ENCODE results near the gene PCDHGB6.

The PCDHGB6 gene

DNA sequence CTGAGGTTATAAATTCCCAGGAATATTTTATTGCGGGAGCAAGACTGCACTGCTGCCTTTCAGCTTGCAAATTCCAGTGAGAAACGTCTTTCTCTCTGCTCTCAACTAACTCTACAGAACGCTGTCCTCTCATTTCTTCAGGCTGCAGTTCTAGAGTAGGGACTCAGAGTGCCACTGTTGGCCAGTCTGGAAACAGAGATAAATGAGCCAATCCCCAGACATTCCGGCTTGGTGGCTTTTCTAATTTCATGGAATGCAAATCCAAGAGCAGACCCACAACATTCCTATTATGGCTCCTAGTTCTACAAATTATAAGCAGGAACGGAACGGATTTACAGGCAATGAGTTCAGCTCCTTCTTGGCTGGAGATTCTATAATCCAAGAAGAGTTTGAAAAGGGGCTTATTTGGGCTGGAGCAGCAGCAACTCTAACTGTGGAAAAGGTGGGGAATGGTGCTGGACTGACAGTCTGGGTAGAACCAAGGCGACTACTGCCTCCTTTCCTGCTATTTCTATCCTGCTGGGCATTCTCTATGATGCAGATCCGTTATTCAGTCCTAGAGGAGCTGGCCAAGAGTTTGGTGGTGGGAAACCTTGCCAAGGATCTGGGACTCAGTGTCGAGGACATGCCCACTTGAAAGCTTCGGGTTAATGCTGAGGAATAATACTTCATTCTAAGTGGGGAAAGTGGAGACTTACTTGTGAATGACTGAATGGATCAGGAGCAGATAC is 31.8 kb downstream of the PCDHGB6 start:
- H3K36me3 ChIP-seq (ENCODE audit: control insufficient read depth in 2 of 2, insufficient read depth in 1 of 2, low read length in 2 of 2): no peaks in the 10 kb centered on the region
- ChIA-PET CTCF (interaction anchor here (0.5 to 1.7 kb wide), 5 partner anchors 82 to 118 kb away, joined by 3 to 6 read pairs (median 3); partner anchors contain the start of gene PCDHGB1), POLR2A (no interaction called here)
- TF ChIP-seq ZNF785 (tag by site-specific recombination; IDR thresholded peaks at IDR 0.05) (no peak), ZNF175 (tag by site-specific recombination; IDR thresholded peaks at IDR 0.05) (no peak), ZNF747 (tag by site-specific recombination; IDR thresholded peaks at IDR 0.05) (no peak), ZNF501 (tag by site-specific recombination; IDR thresholded peaks at IDR 0.05) (no peak), ZNF561 (tag by site-specific recombination; IDR thresholded peaks at IDR 0.05; ENCODE audit: borderline replicate concordance) (no peak), SP2 (tag by site-specific recombination; IDR thresholded peaks at IDR 0.05) (no peak), IKZF3 (tag by site-specific recombination; IDR thresholded peaks at IDR 0.05) (no peak), ZNF610 (tag by site-specific recombination; IDR thresholded peaks at IDR 0.05; ENCODE audit: borderline replicate concordance) (no peak), ZNF112 (tag by site-specific recombination; IDR thresholded peaks at IDR 0.05) (no peak), ZSCAN16 (tag by site-specific recombination; IDR thresholded peaks at IDR 0.05) (no peak)
- no peak overlapping the region for H3K27ac ChIP-seq (ENCODE audit: extremely low read depth, low read depth, low read length)
- no peaks in the 10 kb centered on the region for H3K9me3 ChIP-seq (ENCODE audit: control insufficient read depth, insufficient read depth, low read depth, low read length)
- H3K4me1 ChIP-seq (ENCODE audit: control insufficient read depth, insufficient read depth, low read length): no peaks in the 10 kb centered on the region
- no peak overlapping the region for H3K4me3 ChIP-seq (ENCODE audit: low read depth, low read length)

GRCh38 chr5:141440341-141440740 is 32.5 kb downstream of the PCDHGB6 start:
- Histone ChIP-seq H3K9me3 (ENCODE audit: control insufficient read depth, insufficient read depth, low read depth, low read length) (no peaks in the 10 kb centered on the region), H3K4me1 (ENCODE audit: control insufficient read depth, insufficient read depth, low read length) (no peaks in the 10 kb centered on the region), H3K36me3 (ENCODE audit: control insufficient read depth in 2 of 2, insufficient read depth in 1 of 2, low read length in 2 of 2) (no peaks in the 10 kb centered on the region), H3K27ac (ENCODE audit: extremely low read depth, low read depth, low read length) (no peak overlapping the region), H3K4me3 (ENCODE audit: low read depth, low read length) (no peak overlapping the region)
- ChIA-PET POLR2A (no interaction called here), CTCF (interaction anchor here (0.5 to 1.7 kb wide), 3 partner anchors 84 to 117 kb away, joined by 3 to 6 read pairs (median 3); partner anchors contain the start of gene PCDHGB1)
- TF ChIP-seq ZNF624 (tag by site-specific recombination; IDR thresholded peaks at IDR 0.05): no peak
- no peak for TF ChIP-seq ZNF292 (tag by site-specific recombination; IDR thresholded peaks at IDR 0.05; ENCODE audit: borderline replicate concordance, low read depth)
- TF ChIP-seq, protein P1, sequence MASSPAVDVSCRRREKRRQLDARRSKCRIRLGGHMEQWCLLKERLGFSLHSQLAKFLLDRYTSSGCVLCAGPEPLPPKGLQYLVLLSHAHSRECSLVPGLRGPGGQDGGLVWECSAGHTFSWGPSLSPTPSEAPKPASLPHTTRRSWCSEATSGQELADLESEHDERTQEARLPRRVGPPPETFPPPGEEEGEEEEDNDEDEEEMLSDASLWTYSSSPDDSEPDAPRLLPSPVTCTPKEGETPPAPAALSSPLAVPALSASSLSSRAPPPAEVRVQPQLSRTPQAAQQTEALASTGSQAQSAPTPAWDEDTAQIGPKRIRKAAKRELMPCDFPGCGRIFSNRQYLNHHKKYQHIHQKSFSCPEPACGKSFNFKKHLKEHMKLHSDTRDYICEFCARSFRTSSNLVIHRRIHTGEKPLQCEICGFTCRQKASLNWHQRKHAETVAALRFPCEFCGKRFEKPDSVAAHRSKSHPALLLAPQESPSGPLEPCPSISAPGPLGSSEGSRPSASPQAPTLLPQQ (tag by site-specific recombination; IDR thresholded peaks at IDR 0.05): no peak
- no peak for TF ChIP-seq ZBTB26 (tag by site-specific recombination; optimal IDR thresholded peaks at IDR 0.05)
- TF ChIP-seq, protein P2, sequence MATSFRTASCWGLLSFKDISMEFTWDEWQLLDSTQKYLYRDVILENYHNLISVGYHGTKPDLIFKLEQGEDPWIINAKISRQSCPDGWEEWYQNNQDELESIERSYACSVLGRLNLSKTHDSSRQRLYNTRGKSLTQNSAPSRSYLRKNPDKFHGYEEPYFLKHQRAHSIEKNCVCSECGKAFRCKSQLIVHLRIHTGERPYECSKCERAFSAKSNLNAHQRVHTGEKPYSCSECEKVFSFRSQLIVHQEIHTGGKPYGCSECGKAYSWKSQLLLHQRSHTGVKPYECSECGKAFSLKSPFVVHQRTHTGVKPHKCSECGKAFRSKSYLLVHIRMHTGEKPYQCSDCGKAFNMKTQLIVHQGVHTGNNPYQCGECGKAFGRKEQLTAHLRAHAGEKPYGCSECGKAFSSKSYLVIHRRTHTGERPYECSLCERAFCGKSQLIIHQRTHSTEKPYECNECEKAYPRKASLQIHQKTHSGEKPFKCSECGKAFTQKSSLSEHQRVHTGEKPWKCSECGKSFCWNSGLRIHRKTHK (tag by site-specific recombination; IDR thresholded peaks at IDR 0.05): no peak
- TF ChIP-seq ZNF133 (tag by site-specific recombination; IDR thresholded peaks at IDR 0.05): no peak
- no peak for TF ChIP-seq ZBTB17 (tag by site-specific recombination; IDR thresholded peaks at IDR 0.05)
- no peak for TF ChIP-seq ZNF501 (tag by site-specific recombination; IDR thresholded peaks at IDR 0.05)
- TF ChIP-seq, protein P3, sequence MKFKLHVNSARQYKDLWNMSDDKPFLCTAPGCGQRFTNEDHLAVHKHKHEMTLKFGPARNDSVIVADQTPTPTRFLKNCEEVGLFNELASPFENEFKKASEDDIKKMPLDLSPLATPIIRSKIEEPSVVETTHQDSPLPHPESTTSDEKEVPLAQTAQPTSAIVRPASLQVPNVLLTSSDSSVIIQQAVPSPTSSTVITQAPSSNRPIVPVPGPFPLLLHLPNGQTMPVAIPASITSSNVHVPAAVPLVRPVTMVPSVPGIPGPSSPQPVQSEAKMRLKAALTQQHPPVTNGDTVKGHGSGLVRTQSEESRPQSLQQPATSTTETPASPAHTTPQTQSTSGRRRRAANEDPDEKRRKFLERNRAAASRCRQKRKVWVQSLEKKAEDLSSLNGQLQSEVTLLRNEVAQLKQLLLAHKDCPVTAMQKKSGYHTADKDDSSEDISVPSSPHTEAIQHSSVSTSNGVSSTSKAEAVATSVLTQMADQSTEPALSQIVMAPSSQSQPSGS (tag by site-specific recombination; IDR thresholded peaks at IDR 0.05; ENCODE audit: low read depth): no peak
- TF ChIP-seq ZNF416 (tag by site-specific recombination; IDR thresholded peaks at IDR 0.05): no peak
- TF ChIP-seq TCF7L2 (IDR thresholded peaks at IDR 0.05; ENCODE audit: borderline replicate concordance, low read depth, low read length): no peak
- no peak for TF ChIP-seq ZNF202 (tag by site-specific recombination; IDR thresholded peaks at IDR 0.05; ENCODE audit: borderline replicate concordance)
- TF ChIP-seq, protein P4, sequence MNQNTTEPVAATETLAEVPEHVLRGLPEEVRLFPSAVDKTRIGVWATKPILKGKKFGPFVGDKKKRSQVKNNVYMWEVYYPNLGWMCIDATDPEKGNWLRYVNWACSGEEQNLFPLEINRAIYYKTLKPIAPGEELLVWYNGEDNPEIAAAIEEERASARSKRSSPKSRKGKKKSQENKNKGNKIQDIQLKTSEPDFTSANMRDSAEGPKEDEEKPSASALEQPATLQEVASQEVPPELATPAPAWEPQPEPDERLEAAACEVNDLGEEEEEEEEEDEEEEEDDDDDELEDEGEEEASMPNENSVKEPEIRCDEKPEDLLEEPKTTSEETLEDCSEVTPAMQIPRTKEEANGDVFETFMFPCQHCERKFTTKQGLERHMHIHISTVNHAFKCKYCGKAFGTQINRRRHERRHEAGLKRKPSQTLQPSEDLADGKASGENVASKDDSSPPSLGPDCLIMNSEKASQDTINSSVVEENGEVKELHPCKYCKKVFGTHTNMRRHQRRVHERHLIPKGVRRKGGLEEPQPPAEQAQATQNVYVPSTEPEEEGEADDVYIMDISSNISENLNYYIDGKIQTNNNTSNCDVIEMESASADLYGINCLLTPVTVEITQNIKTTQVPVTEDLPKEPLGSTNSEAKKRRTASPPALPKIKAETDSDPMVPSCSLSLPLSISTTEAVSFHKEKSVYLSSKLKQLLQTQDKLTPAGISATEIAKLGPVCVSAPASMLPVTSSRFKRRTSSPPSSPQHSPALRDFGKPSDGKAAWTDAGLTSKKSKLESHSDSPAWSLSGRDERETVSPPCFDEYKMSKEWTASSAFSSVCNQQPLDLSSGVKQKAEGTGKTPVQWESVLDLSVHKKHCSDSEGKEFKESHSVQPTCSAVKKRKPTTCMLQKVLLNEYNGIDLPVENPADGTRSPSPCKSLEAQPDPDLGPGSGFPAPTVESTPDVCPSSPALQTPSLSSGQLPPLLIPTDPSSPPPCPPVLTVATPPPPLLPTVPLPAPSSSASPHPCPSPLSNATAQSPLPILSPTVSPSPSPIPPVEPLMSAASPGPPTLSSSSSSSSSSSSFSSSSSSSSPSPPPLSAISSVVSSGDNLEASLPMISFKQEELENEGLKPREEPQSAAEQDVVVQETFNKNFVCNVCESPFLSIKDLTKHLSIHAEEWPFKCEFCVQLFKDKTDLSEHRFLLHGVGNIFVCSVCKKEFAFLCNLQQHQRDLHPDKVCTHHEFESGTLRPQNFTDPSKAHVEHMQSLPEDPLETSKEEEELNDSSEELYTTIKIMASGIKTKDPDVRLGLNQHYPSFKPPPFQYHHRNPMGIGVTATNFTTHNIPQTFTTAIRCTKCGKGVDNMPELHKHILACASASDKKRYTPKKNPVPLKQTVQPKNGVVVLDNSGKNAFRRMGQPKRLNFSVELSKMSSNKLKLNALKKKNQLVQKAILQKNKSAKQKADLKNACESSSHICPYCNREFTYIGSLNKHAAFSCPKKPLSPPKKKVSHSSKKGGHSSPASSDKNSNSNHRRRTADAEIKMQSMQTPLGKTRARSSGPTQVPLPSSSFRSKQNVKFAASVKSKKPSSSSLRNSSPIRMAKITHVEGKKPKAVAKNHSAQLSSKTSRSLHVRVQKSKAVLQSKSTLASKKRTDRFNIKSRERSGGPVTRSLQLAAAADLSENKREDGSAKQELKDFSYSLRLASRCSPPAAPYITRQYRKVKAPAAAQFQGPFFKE (tag by site-specific recombination; IDR thresholded peaks at IDR 0.05; ENCODE audit: borderline replicate concordance): no peak
- TF ChIP-seq IKZF3 (tag by site-specific recombination; IDR thresholded peaks at IDR 0.05): no peak
- no peak for TF ChIP-seq SP2 (tag by site-specific recombination; IDR thresholded peaks at IDR 0.05)
- no peak for TF ChIP-seq ZNF558 (tag by site-specific recombination; IDR thresholded peaks at IDR 0.05)
